GM12892 (cell line): ENCODE data around the gene CFAP46.

Experiments
- POLR2A ChIP-seq: IDR thresholded peaks from 2 replicates; pipeline ENCODE4 v1.6.1; 2011; ENCODE audit warnings: low read depth, low read length, control low read depth
- POLR2AphosphoS5 ChIP-seq: IDR thresholded peaks from 2 replicates; pipeline ENCODE4 v1.6.1; 2011; ENCODE audit warnings: low read depth, low read length, control low read depth

- TF ChIP-seq POLR2AphosphoS5 (no peak), POLR2A (no peak)
Measured at GRCh38 chr10:132774181-132774901, 168.0 kb downstream of the CFAP46 start.
